Measurements from ENCODE around the gene CAPN2.

Gene CAPN2

DNA sequence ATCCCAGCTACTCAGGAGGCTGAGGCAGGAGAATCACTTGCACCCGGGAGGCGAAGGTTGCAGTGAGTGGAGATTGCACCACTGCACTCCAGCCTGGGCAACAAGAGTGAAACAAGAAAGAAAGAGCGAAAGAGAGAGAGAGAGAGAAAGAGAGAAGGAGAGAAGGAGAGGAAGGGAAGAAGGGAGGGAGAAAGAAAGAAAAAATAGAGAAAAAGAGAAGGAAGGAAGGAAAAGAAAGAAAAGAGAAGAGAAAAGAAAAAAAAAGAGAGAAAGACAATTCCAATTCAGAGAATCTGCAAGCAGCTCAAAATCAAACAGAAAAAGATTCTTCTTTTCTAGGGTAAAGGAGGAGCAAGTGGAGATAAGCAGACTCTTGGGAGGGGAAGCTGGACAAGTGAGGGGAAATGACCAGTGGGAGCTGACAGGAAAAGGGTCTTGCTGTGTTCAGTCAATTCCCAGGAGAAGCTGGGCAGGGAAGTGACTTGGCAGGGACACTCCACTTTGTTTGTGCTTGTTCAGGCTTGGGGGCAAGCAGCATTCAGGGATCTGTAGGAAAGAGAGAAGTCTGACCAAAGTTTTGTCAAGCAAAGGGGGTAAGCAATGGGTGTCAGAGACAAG, 3.6 kb upstream of the CAPN2 start:
- TF ChIP-seq CTCF (conservative IDR thresholded peaks at IDR 0.05; ENCODE audit: low read length) = no peak
- no peak for DNase-seq (ENCODE audit: low read depth)
- H3K4me3 ChIP-seq (ENCODE audit: low read length) = no peak overlapping the region

GRCh38 chr1:223709598-223709997, 2.7 kb upstream of the CAPN2 start:
- no peak for DNase-seq (ENCODE audit: low read depth)
- TF ChIP-seq CTCF (conservative IDR thresholded peaks at IDR 0.05; ENCODE audit: low read length) = peak; percentile 62
- H3K4me3 ChIP-seq (ENCODE audit: low read length) = no peak overlapping the region

- DNase-seq (ENCODE audit: low read depth) = no peak
- TF ChIP-seq CTCF (conservative IDR thresholded peaks at IDR 0.05; ENCODE audit: low read length) = no peak
- H3K4me3 ChIP-seq (ENCODE audit: low read length) = no peak overlapping the region
Measured at GRCh38 chr1:223710179-223711133, 1.9 kb upstream of the CAPN2 start.

GRCh38 chr1:223711173-223711572, 1.2 kb upstream of the CAPN2 start:
- DNase-seq (ENCODE audit: low read depth) = peak; percentile 60
- no peak overlapping the region for H3K4me3 ChIP-seq (ENCODE audit: low read length)
- no peak for TF ChIP-seq CTCF (conservative IDR thresholded peaks at IDR 0.05; ENCODE audit: low read length)

DNA sequence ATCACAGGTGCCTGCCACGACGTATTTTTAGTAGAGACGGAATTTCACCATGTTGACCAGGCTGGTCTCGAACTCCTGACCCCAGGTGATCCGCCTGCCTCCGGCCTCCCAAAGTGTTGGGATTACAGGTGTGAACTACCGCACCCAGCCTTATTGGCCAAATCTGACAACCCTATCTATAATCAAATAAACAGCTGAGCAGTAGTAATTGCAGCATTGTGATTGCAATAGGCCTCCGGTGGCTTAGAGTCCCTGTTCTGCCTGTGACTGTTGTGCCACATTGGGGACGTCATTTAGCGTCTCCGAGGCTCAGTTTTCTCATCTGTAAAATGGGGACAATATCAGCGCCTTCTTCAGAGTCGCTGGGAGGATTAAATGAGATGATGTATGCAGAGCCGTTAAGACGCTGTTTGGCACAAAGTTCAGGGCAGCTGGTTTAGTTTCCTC, 569 bp upstream of the CAPN2 start:
- H3K4me3 ChIP-seq (ENCODE audit: low read length) = peak overlapping the region; percentile 47
- no peak for TF ChIP-seq CTCF (conservative IDR thresholded peaks at IDR 0.05; ENCODE audit: low read length)
- no peak for DNase-seq (ENCODE audit: low read depth)

GRCh38 chr1:223712850-223713474, 623 bp downstream of the CAPN2 start:
- H3K4me3 ChIP-seq (ENCODE audit: low read length) = peak overlapping the region; percentile 91
- TF ChIP-seq CTCF (conservative IDR thresholded peaks at IDR 0.05; ENCODE audit: low read length) = no peak
- DNase-seq (ENCODE audit: low read depth) = no peak
